ENCODE results near the gene RNF225. TPM values are rescaled to one million over a fixed set of nuclear protein-coding genes. Genes with fewer than 3 reads are reported as not detected.

Gene RNF225
- total RNA-seq, 4 donors from 2014 or later: not detected

DNA sequence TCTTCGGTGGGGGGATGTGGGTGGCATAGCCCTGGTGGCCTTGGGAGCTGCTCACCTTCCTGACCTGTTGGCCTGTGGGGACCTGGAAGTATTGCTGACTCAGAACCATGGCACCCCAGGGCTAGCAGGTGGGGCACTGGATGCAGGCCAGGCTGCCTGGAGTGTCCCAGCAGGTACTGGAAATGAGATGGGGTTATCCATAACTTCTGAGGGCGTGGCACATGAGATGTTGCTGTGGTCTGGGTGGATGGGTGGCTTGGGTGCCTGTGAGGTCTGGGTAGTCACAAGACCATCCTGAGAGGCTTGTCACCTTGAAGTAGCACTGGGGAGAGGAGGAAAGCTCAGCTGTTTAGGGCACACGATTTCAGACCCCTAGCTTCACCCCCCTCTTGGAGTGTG is 636 bp upstream of the RNF225 start:
- DNase-seq (ENCODE audit: low spot score): no peak
- TF ChIP-seq, protein P1, sequence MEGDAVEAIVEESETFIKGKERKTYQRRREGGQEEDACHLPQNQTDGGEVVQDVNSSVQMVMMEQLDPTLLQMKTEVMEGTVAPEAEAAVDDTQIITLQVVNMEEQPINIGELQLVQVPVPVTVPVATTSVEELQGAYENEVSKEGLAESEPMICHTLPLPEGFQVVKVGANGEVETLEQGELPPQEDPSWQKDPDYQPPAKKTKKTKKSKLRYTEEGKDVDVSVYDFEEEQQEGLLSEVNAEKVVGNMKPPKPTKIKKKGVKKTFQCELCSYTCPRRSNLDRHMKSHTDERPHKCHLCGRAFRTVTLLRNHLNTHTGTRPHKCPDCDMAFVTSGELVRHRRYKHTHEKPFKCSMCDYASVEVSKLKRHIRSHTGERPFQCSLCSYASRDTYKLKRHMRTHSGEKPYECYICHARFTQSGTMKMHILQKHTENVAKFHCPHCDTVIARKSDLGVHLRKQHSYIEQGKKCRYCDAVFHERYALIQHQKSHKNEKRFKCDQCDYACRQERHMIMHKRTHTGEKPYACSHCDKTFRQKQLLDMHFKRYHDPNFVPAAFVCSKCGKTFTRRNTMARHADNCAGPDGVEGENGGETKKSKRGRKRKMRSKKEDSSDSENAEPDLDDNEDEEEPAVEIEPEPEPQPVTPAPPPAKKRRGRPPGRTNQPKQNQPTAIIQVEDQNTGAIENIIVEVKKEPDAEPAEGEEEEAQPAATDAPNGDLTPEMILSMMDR (IDR thresholded peaks at IDR 0.05): no peak
- ATAC-seq (ENCODE audit: low FRiP score): no peak

DNA sequence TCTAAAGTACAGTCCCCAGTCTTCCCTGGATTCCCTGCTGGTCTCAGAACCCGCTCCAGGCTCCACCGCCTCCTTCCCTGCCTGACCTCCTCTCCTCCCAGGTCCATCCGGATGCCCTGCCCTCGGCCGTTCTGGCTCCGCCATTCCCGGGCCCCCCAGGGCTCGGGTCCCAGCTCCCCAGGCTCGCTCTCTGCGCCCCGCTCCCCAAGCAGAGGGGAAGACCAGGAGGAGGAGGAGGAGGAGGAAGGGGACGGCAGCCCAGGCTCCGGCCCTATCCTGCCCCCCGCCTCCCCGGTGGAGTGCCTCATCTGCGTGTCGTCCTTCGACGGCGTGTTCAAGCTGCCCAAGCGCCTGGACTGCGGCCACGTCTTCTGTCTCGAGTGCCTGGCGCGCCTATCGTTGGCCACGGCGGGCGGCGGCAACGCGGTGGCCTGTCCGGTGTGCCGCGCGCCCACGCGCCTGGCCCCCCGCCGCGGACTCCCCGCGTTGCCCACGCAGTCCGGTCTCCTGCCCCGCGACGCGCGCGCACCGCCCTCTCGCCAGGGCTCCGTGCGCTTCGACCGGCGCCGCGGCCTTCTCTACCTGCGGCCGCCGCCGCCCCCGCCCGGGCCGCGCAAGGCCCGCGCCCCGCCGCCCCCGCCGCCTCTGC is 647 bp downstream of the RNF225 start:
- ATAC-seq (ENCODE audit: low FRiP score) (no peak), DNase-seq (ENCODE audit: low spot score) (no peak)
- TF ChIP-seq, protein P1 (IDR thresholded peaks at IDR 0.05): no peak

DNA sequence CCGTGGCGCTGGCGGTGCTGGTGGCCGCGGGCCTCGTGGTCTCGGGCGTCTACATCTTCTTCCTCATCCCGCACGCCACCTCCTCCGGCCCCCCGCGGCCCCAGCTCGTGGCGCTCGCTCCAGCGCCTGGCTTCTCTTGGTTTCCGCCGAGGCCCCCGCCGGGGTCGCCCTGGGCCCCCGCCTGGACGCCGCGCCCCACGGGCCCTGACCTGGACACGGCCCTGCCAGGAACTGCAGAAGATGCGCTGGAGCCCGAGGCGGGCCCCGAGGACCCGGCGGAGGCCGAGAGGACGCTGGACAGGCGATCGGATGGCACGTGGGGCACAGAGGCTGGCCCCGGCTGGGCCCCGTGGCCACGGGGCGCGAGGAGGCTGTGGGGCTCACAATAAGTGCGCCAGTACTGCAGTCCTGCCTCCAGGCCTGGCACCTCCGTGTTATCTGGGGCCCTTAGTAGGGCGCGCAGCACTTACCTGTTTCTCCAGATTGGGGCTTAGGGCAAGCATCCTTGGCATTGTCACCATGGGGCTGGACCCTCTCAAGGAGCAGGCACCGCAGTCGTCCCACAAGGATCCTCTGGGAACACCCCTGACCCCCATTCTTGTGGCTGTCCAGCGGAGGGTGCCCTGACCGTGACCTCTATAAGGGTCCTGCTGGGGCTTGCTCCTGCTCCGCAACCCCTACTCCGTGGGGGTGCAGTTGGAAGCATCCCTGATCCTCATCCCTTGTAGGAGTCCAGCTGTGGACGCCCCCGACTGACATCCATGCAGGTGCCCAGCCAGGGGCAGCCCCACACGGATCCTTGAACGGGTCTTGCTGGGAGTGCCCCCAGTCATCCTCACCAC is 1.5 kb downstream of the RNF225 start:
- TF ChIP-seq, protein P1 (IDR thresholded peaks at IDR 0.05): no peak
- no peak for ATAC-seq (ENCODE audit: low FRiP score)
- no peak for DNase-seq (ENCODE audit: low spot score)

DNA sequence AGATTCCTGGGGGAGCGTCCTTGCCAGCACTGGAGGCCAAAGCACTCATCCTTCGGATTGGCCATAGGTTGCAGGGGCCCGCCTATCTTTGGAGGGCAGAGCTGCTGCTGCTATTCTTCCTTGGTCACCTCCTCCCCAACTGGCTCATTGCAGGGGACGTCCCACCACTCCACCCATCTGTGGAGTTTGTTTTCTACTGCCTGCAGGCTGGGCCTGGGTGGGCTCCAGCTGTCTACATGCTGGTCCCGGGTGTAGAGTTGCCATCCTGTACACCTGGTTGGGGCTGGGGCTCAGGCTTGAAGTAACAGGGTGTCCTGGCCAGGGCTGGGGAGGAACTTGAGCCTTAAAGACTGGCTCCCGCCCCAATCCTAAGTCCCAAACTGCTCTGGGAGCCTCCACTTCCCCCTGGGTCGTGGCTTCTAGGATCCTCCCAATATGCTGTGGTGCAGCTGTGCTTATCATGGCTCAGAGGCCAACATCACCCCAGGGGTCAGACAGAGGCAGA is 2.1 kb downstream of the RNF225 start:
- TF ChIP-seq, protein P1 (IDR thresholded peaks at IDR 0.05): no peak
- no peak for DNase-seq (ENCODE audit: low spot score)
- ATAC-seq (ENCODE audit: low FRiP score): no peak

DNA sequence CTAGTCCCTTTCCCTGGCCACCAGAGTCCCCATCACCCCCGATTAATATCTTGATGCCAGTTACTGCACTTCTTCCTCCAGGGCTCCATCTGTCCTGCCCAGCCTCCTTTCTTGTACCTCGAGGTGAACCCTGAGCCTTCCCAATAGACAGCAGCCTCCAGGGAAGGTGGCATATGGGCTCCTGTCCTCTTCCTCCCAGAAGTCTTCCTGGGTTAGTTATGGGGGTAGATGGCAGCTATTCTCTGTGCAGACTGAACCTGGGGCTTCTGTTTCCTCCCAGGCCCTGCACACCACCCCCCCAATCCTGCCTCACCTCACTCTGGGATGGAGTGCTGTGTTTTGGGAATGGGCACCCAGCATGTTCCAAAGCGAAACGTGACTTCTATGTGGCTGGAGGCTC is 2.6 kb downstream of the RNF225 start:
- TF ChIP-seq, protein P1 (IDR thresholded peaks at IDR 0.05): no peak
- ATAC-seq (ENCODE audit: low FRiP score) (no peak), DNase-seq (ENCODE audit: low spot score) (no peak)

DNA sequence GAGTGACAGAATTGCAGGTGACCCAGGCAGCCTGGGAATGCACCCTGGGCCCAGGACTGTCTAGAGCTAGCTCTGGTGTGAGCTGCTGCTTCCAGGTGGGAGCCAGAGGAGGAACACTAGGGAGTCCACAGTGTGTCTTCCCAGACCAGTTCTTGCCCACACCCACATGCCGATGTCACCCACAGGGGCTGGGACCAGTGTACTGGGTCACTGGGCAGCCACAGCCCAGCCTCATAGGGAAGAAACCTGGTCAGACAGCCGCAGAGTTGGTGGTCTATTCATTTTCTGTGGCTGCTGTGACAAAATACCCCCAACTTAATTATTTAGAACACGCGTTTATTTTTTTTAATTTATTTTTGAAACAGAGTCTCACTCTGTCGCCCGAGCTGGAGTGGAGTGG is 3.1 kb downstream of the RNF225 start:
- TF ChIP-seq, protein P1 (IDR thresholded peaks at IDR 0.05): no peak
- no peak for ATAC-seq (ENCODE audit: low FRiP score)
- DNase-seq (ENCODE audit: low spot score): no peak
